HepG2 (cell line): ENCODE measurements around the gene TCP11L1. TPM values are rescaled to one million over a fixed set of nuclear protein-coding genes. Genes with fewer than 3 reads are reported as not detected.

Experiments
- AHDC1 ChIP-seq: sonication (generic); formaldehyde crosslinking; IDR thresholded peaks from 2 replicates; pipeline ENCODE4 v1.5.1; 2020; ENCODE audit warnings: mild to moderate bottlenecking, missing genetic modification reagents, borderline replicate concordance
- DDIT3 ChIP-seq: sonication (generic); formaldehyde crosslinking; IDR thresholded peaks from 2 replicates; pipeline ENCODE4 v1.4.0; 2020; ENCODE audit warnings: mild to moderate bottlenecking, missing genetic modification reagents
- DNMT1 ChIP-seq: sonication (generic); formaldehyde crosslinking; IDR thresholded peaks from 2 replicates; pipeline ENCODE4 v1.5.1; 2020; ENCODE audit warnings: mild to moderate bottlenecking, missing genetic modification reagents
- HNRNPL ChIP-seq: fragments of 200-400 bp; formaldehyde crosslinking; IDR thresholded peaks from 2 replicates; pipeline ENCODE4 v1.6.1; 2017; ENCODE audit warnings: mild to moderate bottlenecking, low read depth, low read length
- MLX ChIP-seq: IDR thresholded peaks from 2 replicates; pipeline ENCODE4 v1.6.1; 2016
- NONO ChIP-seq, 2 experiments: fragments of 450-650 bp in 1 of 2; sonication (generic) in 1 of 2; formaldehyde crosslinking in 1 of 2; IDR thresholded peaks in 1 of 2; conservative IDR thresholded peaks in 1 of 2; 2 replicates each; pipeline versions ENCODE4 v1.6.1 to v1.8.0; 2017 to 2022; ENCODE audit warnings: mild to moderate bottlenecking in 1 of 2, missing genetic modification reagents in 1 of 2, moderate library complexity in 1 of 2
- PAX8 ChIP-seq: sonication (generic); formaldehyde crosslinking; IDR thresholded peaks from 2 replicates; pipeline ENCODE4 v1.8.0; 2022; ENCODE audit warnings: mild to moderate bottlenecking, missing genetic modification reagents, borderline replicate concordance
- PLRG1 ChIP-seq: fragments of 450-650 bp; conservative IDR thresholded peaks from 2 replicates; pipeline ENCODE4 v1.6.1; 2016
- PRDM4 ChIP-seq: sonication (generic); formaldehyde crosslinking; IDR thresholded peaks from 2 replicates; pipeline ENCODE4 v1.9.0; 2021; ENCODE audit warnings: missing genetic modification reagents, borderline replicate concordance
- SKIL ChIP-seq: sonication (generic); formaldehyde crosslinking; IDR thresholded peaks from 2 replicates; pipeline ENCODE4 v1.8.0; 2022; ENCODE audit warnings: missing genetic modification reagents, mild to moderate bottlenecking, moderate library complexity, borderline replicate concordance
- SMC3 ChIP-seq: IDR thresholded peaks from 2 replicates; pipeline ENCODE4 v1.6.1; 2011; ENCODE audit warnings: low read length, improper control_type of control experiment
- ZBTB1 ChIP-seq: sonication (generic); formaldehyde crosslinking; IDR thresholded peaks from 2 replicates; pipeline ENCODE4 v1.4.0; 2020; ENCODE audit warnings: missing genetic modification reagents, borderline replicate concordance
- ZNF17 ChIP-seq: sonication (generic); formaldehyde crosslinking; IDR thresholded peaks from 2 replicates; pipeline ENCODE4 v1.5.0; 2020; ENCODE audit warnings: mild to moderate bottlenecking, missing genetic modification reagents
- ZNF414 ChIP-seq: sonication (generic); formaldehyde crosslinking; IDR thresholded peaks from 2 replicates; pipeline ENCODE4 v1.5.0; 2020; ENCODE audit warnings: missing genetic modification reagents
- ZNF557 ChIP-seq: sonication (generic); formaldehyde crosslinking; IDR thresholded peaks from 2 replicates; pipeline ENCODE4 v1.4.0; 2020; ENCODE audit warnings: missing genetic modification reagents
- ZNF746 ChIP-seq: sonication (generic); formaldehyde crosslinking; IDR thresholded peaks from 2 replicates; pipeline ENCODE4 v1.8.0; 2022; ENCODE audit warnings: mild to moderate bottlenecking, missing genetic modification reagents
- ZNF792 ChIP-seq: IDR thresholded peaks from 2 replicates; pipeline ENCODE4 v1.6.1; 2016
- polyA plus RNA-seq, 8 experiments: library from polyadenylated mRNA; depleted of rRNA in 3 of 8; stranded (reverse) in 7 of 8; unstranded in 1 of 8; fragments of >200 nt; fragmentation: Illumina TruSeq in 4 of 8; extraction: Trizol in 4 of 8; gene quantifications; 2 replicates each; pipeline versions ENCODE4 v1.2.1 to v1.2.3, GENCODE V29; 2011 to 2016; ENCODE audit warnings: low read depth in 4 of 8, missing spikeins in 1 of 8, mixed read lengths in 1 of 8; ENCODE audit not compliant: insufficient read depth in 1 of 8
- total RNA-seq, 5 experiments: library from RNA; depleted of rRNA; stranded (reverse); fragments of >200 nt; fragmentation: Illumina TruSeq; extraction: Trizol; gene quantifications; 2 replicates each; pipeline ENCODE4 v1.2.3, GENCODE V29; 2016; ENCODE audit warnings: low read depth in 1 of 5

The TCP11L1 gene
- total and polyA plus RNA-seq, 2 of the 13 experiments (the other 11 are each of a cell fraction or from before 2014, with no cell fraction given): 7.9 to 10.1 TPM

- TF ChIP-seq NONO (IDR thresholded peaks at IDR 0.05): no peak
- peak; percentile 90 for TF ChIP-seq NONO (CRISPR knock-in tag; conservative IDR thresholded peaks at IDR 0.05)
- TF ChIP-seq PLRG1: no peak
- no peak for TF ChIP-seq ZNF746
- no peak for TF ChIP-seq AHDC1 (CRISPR knock-in tag)
- TF ChIP-seq ZBTB1 (CRISPR knock-in tag): no peak
- 0 out of 2 replicates have a peak, but pooled peaks have one; percentile 28 for TF ChIP-seq SKIL (CRISPR knock-in tag)
- no peak for TF ChIP-seq PAX8 (CRISPR knock-in tag)
- TF ChIP-seq ZNF792 (CRISPR knock-in tag): no peak
- TF ChIP-seq DNMT1 (CRISPR knock-in tag): peak; percentile 71; the same call in 1 of the 2 replicates
- no peak for TF ChIP-seq PRDM4 (CRISPR knock-in tag)
- 0 out of 2 replicates have a peak, but pooled peaks have one; percentile 18 for TF ChIP-seq MLX (CRISPR knock-in tag)
- TF ChIP-seq ZNF557: no peak
- TF ChIP-seq ZNF414 (CRISPR knock-in tag): no peak; the same call in 1 of the 2 replicates
- TF ChIP-seq DDIT3 (CRISPR knock-in tag): no peak
- no peak for TF ChIP-seq SMC3
- no peak for TF ChIP-seq ZNF17
- no peak for TF ChIP-seq HNRNPL
Measured at GRCh38 chr11:33039274-33040032, at the start of gene TCP11L1 (continued).
